ENCODE measurements around the gene TEX14.

- TF ChIP-seq REST (IDR thresholded peaks at IDR 0.05; ENCODE audit: insufficient replicate concordance, low read depth): no peak
- no peak for TF ChIP-seq CTCF (IDR thresholded peaks at IDR 0.05; ENCODE audit: insufficient read depth, low read length)
- TF ChIP-seq GABPA (IDR thresholded peaks at IDR 0.05; ENCODE audit: low read depth): no peak
- TF ChIP-seq POLR2AphosphoS5 (IDR thresholded peaks at IDR 0.05; ENCODE audit: low read depth): no peak
- no peak for TF ChIP-seq SPI1 (IDR thresholded peaks at IDR 0.05; ENCODE audit: borderline replicate concordance, low read depth)
Observed at GRCh38 chr17:58532555-58532951, 159.3 kb downstream of the TEX14 start.
